Natural killer cell treated with Interleukin-12 subunit alpha and Interleukin-12 subunit beta and Interleukin-15 and Interleukin-18, amount 100 ng/mL, for 72 hours (primary cell): ENCODE measurements around the gene KMT2D. TPM values are rescaled to one million over a fixed set of nuclear protein-coding genes. Genes with fewer than 3 reads are reported as not detected.
"Not testable (repeated sequence)": the region's sequence is repeated elsewhere in the genome, so short reads cannot be mapped to it uniquely, and the experiment has no call there.

ENCODE experiments used
- ATAC-seq, 2 donors: fragments of 150-1000 bp; cut with Tn5 transposase in 1 of 2; sonication (Bioruptor Pico), chemical (Tn5 transposase) in 1 of 2; 2 replicates each; pipeline ENCODE4 v1.10.0; 2021
- DNase-seq: peaks from one replicate; pipeline ENCODE4 v3.0.0; 2022; ENCODE audit warnings: low spot score
- H3K27ac Mint-ChIP-seq, 2 donors: 1 replicate in 1 of 2; 2 replicates in 1 of 2; pipeline ENCODE4 v1.8.0; 2022; ENCODE audit warnings: mixed read lengths in 2 of 2, mild to moderate bottlenecking in 1 of 2, moderate library complexity in 1 of 2
- H3K27me3 Mint-ChIP-seq, 2 donors: 1 replicate in 1 of 2; 2 replicates in 1 of 2; pipeline ENCODE4 v1.8.0; 2022; ENCODE audit warnings: mixed read lengths in 2 of 2
- H3K36me3 Mint-ChIP-seq: one replicate; pipeline ENCODE4 v1.8.0; 2022; ENCODE audit warnings: mixed read lengths
- H3K4me1 Mint-ChIP-seq, 2 donors: 1 replicate in 1 of 2; 2 replicates in 1 of 2; pipeline ENCODE4 v1.8.0; 2022; ENCODE audit warnings: low read depth in 2 of 2, mixed read lengths in 2 of 2, mild to moderate bottlenecking in 1 of 2
- H3K4me3 Mint-ChIP-seq: one replicate; pipeline ENCODE4 v1.8.0; 2022; ENCODE audit warnings: mixed read lengths
- H3K9me3 Mint-ChIP-seq: 2 replicates; pipeline ENCODE4 v1.8.0; 2022; ENCODE audit warnings: mixed read lengths
- total RNA-seq, 2 donors: library from RNA; stranded (reverse); gene quantifications; one replicate each; pipeline ENCODE4 v1.2.3, GENCODE V29; 2022

Gene KMT2D
- total RNA-seq, 2 donors from 2014 or later, result 120 to 199 TPM

- Mint-ChIP-seq H3K27ac (peak within 1 kb of the TSS; percentile 93 to 99), H3K4me1 (peaks cover 28 to 34% of the 10 kb centered on the region in 2 donors), H3K4me3 (peak within 1 kb of the TSS; percentile 98), H3K27me3 (no peaks in the 10 kb centered on the region), H3K9me3 (no peaks in the 10 kb centered on the region), H3K36me3 (no peaks in the 10 kb centered on the region)
- DNase-seq (peak; percentile 100), ATAC-seq (peak; percentile 100)
Observed at GRCh38 chr12:49069507-49070346, 9.1 kb upstream of the KMT2D start, which contains the start of gene RHEBL1. RHEBL1 (minus strand) TSS chr12:49069979; CDS start chr12:49069785, 194 bp downstream.

DNA sequence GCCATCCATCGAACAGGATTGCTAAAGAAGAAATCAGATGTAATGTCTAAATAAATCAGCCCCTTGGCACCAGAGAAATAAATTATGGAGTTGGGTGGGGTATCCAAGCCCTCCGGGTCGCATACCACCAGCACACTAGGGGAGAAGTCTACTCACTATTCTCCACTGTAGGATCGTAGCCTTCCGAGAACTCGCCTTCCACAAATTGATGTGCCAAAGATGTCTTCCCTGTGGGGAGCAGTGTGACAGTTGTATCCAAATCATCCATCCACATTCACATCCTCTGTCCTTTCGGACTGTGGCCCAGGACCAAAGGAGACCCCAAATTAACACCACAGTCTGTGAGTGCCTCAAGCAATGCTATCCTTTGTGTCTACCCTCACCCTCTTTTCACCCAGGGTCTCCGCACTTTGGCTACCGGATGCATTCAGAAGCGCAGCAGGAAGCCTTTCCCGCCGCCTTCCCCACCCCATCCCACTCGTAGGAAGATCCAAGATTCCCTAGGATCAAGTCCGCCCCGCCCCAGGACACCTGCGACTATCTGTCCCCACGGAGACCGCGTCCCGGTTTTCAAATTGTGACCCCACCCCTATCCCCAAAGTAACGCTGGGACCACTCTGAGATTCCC is 8.4 kb upstream of the KMT2D start:
- Mint-ChIP-seq H3K27ac (peak overlapping the region; percentile 93 to 99), H3K4me1 (peaks cover 31 to 36% of the 10 kb centered on the region in 2 donors), H3K36me3 (peaks cover 3% of the 10 kb centered on the region), H3K4me3 (peak overlapping the region; percentile 98), H3K9me3 (no peaks in the 10 kb centered on the region), H3K27me3 (no peaks in the 10 kb centered on the region)
- ATAC-seq (no peak), DNase-seq (no peak)

GRCh38 chr12:49066120-49066519 is 5.5 kb upstream of the KMT2D start:
- Mint-ChIP-seq H3K4me1 (peaks cover 31 to 33% of the 10 kb centered on the region in 2 donors), H3K9me3 (no peaks in the 10 kb centered on the region), H3K4me3 (no peak overlapping the region), H3K27ac (no peak overlapping the region), H3K36me3 (peaks cover 7% of the 10 kb centered on the region), H3K27me3 (no peaks in the 10 kb centered on the region)
- ATAC-seq (no peak), DNase-seq (no peak)

DNA sequence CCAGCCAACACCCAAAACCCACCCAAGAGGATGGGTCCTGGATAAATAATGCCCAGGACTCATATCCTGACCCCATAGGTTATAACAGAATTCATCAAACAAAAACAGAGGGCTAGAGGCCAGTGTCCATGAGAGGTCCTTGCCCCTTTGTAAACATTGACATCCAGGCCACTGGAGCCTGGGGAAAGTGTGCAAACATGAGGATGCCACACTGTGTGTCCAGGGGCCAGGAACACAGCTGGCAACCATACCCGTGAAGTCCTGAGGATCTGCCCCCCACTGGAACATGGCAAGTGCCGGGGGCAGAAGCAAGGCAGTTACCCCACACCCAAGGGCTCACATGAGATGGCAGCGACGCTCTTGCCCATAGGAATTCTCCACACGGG is 4.2 kb upstream of the KMT2D start:
- Mint-ChIP-seq H3K4me3 (no peak overlapping the region), H3K27ac (no peak overlapping the region), H3K4me1 (peaks cover 26 to 28% of the 10 kb centered on the region in 2 donors), H3K36me3 (peaks cover 7% of the 10 kb centered on the region), H3K27me3 (no peaks in the 10 kb centered on the region), H3K9me3 (no peaks in the 10 kb centered on the region)
- DNase-seq, result no peak
- no peak for ATAC-seq

DNA sequence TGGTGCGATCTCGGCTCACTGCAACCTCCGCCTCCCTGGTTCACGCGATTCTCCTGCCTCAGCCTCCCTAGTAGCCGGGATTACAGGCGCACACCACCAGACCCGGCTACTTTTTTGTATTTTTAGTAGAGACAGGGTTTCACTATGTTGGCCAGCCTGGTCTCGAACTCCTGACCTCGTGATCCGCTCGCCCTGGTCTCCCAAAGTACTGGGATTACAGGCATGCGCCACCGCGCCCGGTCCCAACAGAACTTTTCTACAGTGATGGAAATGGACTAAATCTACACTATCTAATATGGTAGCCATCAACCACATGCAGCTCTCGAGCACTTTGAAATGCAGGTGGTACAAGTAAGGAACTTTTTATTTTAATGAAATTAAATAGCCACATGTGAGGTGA is 1.3 kb upstream of the KMT2D start:
- not testable (repeated sequence) for H3K36me3 Mint-ChIP-seq, ATAC-seq, DNase-seq, H3K4me3 Mint-ChIP-seq, H3K9me3 Mint-ChIP-seq, H3K27me3 Mint-ChIP-seq
- Mint-ChIP-seq H3K27ac (peak overlapping the region in 1 of 2 donors; percentile 84), H3K4me1 (peaks cover 32 to 37% of the 10 kb centered on the region in 2 donors)

- Mint-ChIP-seq H3K27me3 (no peaks in the 10 kb centered on the region), H3K36me3 (peaks cover 7% of the 10 kb centered on the region), H3K27ac (peak overlapping the region; percentile 84 to 91), H3K4me1 (peaks cover 39 to 44% of the 10 kb centered on the region in 2 donors), H3K9me3 (no peaks in the 10 kb centered on the region), H3K4me3 (peak overlapping the region; percentile 95)
- ATAC-seq, result peak in 1 of 2 donors; percentile 8
- no peak for DNase-seq
Observed at GRCh38 chr12:49061157-49061650, 610 bp upstream of the KMT2D start.

DNA sequence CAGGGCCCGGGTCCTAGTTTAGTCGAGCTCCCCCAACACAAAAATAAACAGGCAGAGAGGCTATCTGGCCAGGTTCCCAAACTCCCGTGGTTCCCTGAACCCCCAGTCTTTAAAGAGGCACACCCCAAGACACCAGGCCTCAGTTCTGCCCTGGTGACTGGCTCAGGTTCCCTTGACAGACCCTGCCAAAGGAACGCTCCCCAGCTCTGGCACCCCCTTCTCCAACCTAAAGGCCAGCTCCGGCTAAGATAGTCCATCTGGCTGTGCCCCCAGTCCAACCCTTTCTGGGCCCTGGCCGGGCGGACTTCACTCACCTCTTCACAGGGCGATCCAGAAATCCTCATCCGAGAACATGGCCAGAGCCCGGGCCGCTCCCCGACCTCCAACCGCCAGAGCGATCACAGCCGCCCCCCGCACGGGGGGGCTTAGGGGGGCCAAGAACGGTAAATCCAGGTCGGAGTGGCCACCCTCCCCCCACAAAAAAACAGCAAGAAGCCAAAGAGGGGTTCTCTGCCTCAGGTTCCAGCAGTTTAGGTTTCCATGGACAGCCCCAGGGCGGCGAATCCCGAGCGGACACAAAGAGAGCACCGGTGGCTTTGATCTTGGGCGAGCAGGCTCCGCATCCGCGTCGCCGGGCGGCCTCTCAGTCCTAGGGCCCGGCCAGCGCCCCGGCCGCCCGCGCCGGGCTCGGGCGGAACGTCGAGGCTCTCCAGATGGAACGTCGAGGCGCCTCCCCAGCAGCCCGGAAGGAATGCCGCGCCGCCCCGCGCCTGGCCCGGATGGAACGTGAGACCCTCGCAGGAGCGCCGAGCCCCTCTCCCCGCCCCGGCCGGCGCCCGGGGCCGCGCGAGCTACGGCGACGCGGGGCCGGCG is 1.1 kb downstream of the KMT2D start:
- peaks cover 55 to 58% of the 10 kb centered on the region in 2 donors for H3K4me1 Mint-ChIP-seq
- peaks cover 12% of the 10 kb centered on the region for H3K36me3 Mint-ChIP-seq
- ATAC-seq (peak; percentile 29 to 45), DNase-seq (no peak)
- no peaks in the 10 kb centered on the region for H3K9me3 Mint-ChIP-seq
- H3K27ac Mint-ChIP-seq, result peak overlapping the region; percentile 67 to 90
- H3K4me3 Mint-ChIP-seq, result peak overlapping the region; percentile 82
- no peaks in the 10 kb centered on the region for H3K27me3 Mint-ChIP-seq

DNA sequence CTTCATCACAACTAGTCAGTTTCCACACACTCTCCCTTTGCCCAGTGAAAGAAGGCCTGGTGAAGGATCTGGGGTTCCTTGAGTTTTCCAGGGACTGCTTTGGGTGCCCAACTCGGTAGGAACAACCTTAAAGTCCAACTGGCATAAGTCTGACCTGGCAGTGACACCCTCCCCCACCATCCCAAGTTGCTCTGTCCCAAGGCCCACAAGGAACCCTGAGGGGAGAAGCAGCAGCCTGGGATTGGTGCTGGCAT is 1.6 kb downstream of the KMT2D start:
- peak overlapping the region; percentile 82 for H3K4me3 Mint-ChIP-seq
- H3K9me3 Mint-ChIP-seq, result no peaks in the 10 kb centered on the region
- H3K4me1 Mint-ChIP-seq, result peaks cover 53 to 57% of the 10 kb centered on the region in 2 donors
- no peaks in the 10 kb centered on the region for H3K27me3 Mint-ChIP-seq
- DNase-seq (no peak), ATAC-seq (no peak)
- H3K36me3 Mint-ChIP-seq, result peaks cover 8% of the 10 kb centered on the region
- H3K27ac Mint-ChIP-seq, result peak overlapping the region; percentile 67 to 90

GRCh38 chr12:49058366-49059044 is 2.1 kb downstream of the KMT2D start:
- no peaks in the 10 kb centered on the region for H3K27me3 Mint-ChIP-seq
- peak overlapping the region; percentile 82 for H3K4me3 Mint-ChIP-seq
- peaks cover 5% of the 10 kb centered on the region for H3K36me3 Mint-ChIP-seq
- no peaks in the 10 kb centered on the region for H3K9me3 Mint-ChIP-seq
- ATAC-seq (no peak), DNase-seq (no peak)
- H3K27ac Mint-ChIP-seq, result peak overlapping the region; percentile 67 to 90
- peaks cover 48 to 54% of the 10 kb centered on the region in 2 donors for H3K4me1 Mint-ChIP-seq

DNA sequence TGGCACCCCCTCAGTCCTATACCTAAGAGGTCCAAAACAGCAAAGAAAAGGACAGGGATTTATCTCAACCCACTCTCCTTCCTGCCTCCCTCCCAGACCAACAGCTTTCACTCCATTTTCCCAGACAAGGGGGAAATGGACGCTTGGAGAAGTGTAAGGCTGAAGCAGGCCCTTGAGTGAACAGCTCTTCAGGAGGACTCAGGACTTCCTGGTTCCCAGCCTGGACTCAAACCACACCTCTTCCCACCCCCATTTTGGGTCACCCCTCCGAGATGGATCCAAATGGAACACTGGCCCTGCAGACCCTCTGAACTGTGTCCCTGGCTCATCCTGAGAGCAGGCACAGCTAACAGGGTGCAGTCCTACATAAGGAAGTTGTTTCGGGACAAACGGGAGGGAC is 2.7 kb downstream of the KMT2D start:
- DNase-seq (no peak), ATAC-seq (no peak)
- Mint-ChIP-seq H3K36me3 (peaks cover 5% of the 10 kb centered on the region), H3K27ac (peak overlapping the region; percentile 67 to 90), H3K4me1 (peaks cover 48 to 60% of the 10 kb centered on the region in 2 donors), H3K27me3 (no peaks in the 10 kb centered on the region), H3K4me3 (peak overlapping the region; percentile 82), H3K9me3 (no peaks in the 10 kb centered on the region)

- H3K4me1 Mint-ChIP-seq, result peaks cover 46 to 67% of the 10 kb centered on the region in 2 donors
- no peaks in the 10 kb centered on the region for H3K27me3 Mint-ChIP-seq
- DNase-seq (peak; percentile 82), ATAC-seq (peak; percentile 80)
- no peaks in the 10 kb centered on the region for H3K9me3 Mint-ChIP-seq
- peak overlapping the region; percentile 82 for H3K4me3 Mint-ChIP-seq
- H3K36me3 Mint-ChIP-seq, result peaks cover 16% of the 10 kb centered on the region
- peak overlapping the region; percentile 67 to 90 for H3K27ac Mint-ChIP-seq
Observed at GRCh38 chr12:49055978-49056754, 4.4 kb downstream of the KMT2D start.

- H3K27ac Mint-ChIP-seq, result peak overlapping the region; percentile 67 to 90
- no peaks in the 10 kb centered on the region for H3K9me3 Mint-ChIP-seq
- peaks cover 16% of the 10 kb centered on the region for H3K36me3 Mint-ChIP-seq
- H3K4me1 Mint-ChIP-seq, result peaks cover 42 to 67% of the 10 kb centered on the region in 2 donors
- no peaks in the 10 kb centered on the region for H3K27me3 Mint-ChIP-seq
- ATAC-seq (no peak), DNase-seq (no peak)
- no peak overlapping the region for H3K4me3 Mint-ChIP-seq
Observed at GRCh38 chr12:49055092-49055491, 5.5 kb downstream of the KMT2D start.
